ENCODE results near the gene CEP41. TPM values are rescaled to one million over a fixed set of nuclear protein-coding genes. Genes with fewer than 3 reads are reported as not detected.

Gene CEP41
- polyA plus RNA-seq: 1 to 10 TPM; 2.3 to 2.5 TPM

- peak within 1 kb of the TSS; percentile 78 to 93 for H3K27ac ChIP-seq (ENCODE audit: low read depth in 2 of 2, low read length in 1 of 2)
- H3K9me3 ChIP-seq (ENCODE audit: control insufficient read depth in 2 of 2, insufficient read depth in 1 of 2, low read depth in 1 of 2, low read length in 1 of 2): no peaks in the 10 kb centered on the region
- peak within 1 kb of the TSS; percentile 77 to 93 for H3K4me3 ChIP-seq (ENCODE audit: low read depth in 1 of 2, low read length in 2 of 2)
- H3K27me3 ChIP-seq (ENCODE audit: control insufficient read depth in 1 of 2, insufficient read depth in 2 of 2, low read length in 2 of 2): no peaks in the 10 kb centered on the region
- no peaks in the 10 kb centered on the region for H3K36me3 ChIP-seq (ENCODE audit: control insufficient read depth in 2 of 2, insufficient read depth in 2 of 2, low read length in 1 of 2)
- WGBS, 2 donors: 3 to 4% methylated on average over 58 to 61 of the region's 61 CpGs
- peaks cover 0 to 5% of the 10 kb centered on the region in 2 donors for H3K4me1 ChIP-seq (ENCODE audit: control insufficient read depth in 2 of 2, insufficient read depth in 2 of 2, low read length in 1 of 2)
These were observed at the start of gene CEP41 for GRCh38 chr7:130440527-130441365. TSS of gene CEP41 (minus strand) at chr7:130441016. CDS start at chr7:130440966, 50 bp downstream.

DNA sequence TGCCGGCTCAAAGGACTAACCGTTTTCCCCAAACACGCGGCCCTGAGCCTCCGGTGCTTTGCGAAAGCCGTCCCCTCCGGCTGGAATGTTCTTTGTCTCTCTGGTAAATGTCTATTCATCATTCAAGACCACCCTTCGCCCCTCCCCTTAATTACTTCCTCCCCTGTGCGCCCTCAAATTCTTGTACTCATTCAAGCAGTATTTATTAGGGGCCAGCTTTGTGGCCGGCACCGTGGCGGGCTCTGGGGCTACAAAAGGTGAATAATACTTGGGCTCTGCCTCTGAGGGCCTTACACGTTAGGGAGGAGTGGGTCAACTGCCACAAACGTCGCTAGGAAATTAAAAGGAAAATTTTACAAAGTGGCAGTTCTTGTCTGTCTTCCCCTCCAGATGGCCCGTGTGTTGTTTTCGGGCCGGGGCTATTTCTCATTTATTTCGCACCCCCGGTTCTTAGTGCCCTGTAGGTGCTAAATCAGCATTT, 49.5 kb upstream of the CEP41 start:
- no peaks in the 10 kb centered on the region for H3K27me3 ChIP-seq (ENCODE audit: control insufficient read depth in 1 of 2, insufficient read depth in 2 of 2, low read length in 2 of 2)
- H3K36me3 ChIP-seq (ENCODE audit: control insufficient read depth in 2 of 2, insufficient read depth in 2 of 2, low read length in 1 of 2): no peaks in the 10 kb centered on the region
- H3K9me3 ChIP-seq (ENCODE audit: control insufficient read depth in 2 of 2, insufficient read depth in 1 of 2, low read depth in 1 of 2, low read length in 1 of 2): peaks cover 0 to 3% of the 10 kb centered on the region in 2 donors
- H3K27ac ChIP-seq (ENCODE audit: low read depth in 2 of 2, low read length in 1 of 2): no peak overlapping the region
- H3K4me1 ChIP-seq (ENCODE audit: control insufficient read depth in 2 of 2, insufficient read depth in 2 of 2, low read length in 1 of 2): peaks cover 5 to 8% of the 10 kb centered on the region in 2 donors
- 78 to 79% methylated on average over 21 of the region's 21 CpGs for WGBS, 2 donors
- H3K4me3 ChIP-seq (ENCODE audit: low read depth in 1 of 2, low read length in 2 of 2): no peak overlapping the region

DNA sequence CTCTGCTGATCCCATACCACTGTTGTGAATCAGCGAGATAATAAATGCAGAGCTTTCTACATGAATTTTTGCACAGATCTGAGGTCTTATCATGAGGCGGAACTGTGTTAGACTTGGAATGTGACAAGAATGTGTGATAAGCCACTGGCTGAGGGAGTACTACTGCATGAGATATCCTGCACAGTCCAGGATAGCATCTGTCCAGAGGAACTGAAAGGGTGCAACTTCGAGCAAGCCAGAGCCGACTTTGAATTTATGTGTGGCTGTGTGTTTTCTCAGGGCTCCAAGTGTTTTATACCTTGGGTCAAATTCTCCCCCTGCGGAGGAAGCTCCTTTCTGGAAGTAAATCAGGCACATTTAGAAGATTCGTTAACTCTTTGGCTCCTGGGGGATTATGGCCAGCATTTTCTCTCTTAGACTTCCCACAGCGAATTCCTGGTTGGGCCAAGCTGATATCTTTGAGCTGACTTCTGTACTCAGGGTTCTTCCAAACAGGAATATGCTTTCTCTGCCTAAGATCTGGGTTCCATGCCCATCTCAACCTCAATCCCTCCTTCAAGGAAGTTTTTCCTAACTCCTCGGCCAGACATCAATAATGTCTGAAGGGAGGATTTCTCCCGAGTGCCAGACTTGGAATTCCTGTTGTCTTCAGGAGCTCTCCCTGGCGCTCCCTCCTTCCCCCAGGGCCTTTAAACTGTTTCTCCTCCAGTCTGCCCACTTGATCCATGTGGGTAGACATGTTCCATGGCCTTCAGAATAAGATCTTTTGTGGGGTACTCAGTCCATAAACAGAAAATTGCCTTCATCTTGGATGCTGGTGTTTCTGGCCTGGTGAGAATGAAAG, 48.5 kb upstream of the CEP41 start:
- Histone ChIP-seq H3K9me3 (ENCODE audit: control insufficient read depth in 2 of 2, insufficient read depth in 1 of 2, low read depth in 1 of 2, low read length in 1 of 2) (peaks cover 0 to 3% of the 10 kb centered on the region in 2 donors), H3K27me3 (ENCODE audit: control insufficient read depth in 1 of 2, insufficient read depth in 2 of 2, low read length in 2 of 2) (no peaks in the 10 kb centered on the region), H3K36me3 (ENCODE audit: control insufficient read depth in 2 of 2, insufficient read depth in 2 of 2, low read length in 1 of 2) (no peaks in the 10 kb centered on the region), H3K4me3 (ENCODE audit: low read depth in 1 of 2, low read length in 2 of 2) (no peak overlapping the region), H3K4me1 (ENCODE audit: control insufficient read depth in 2 of 2, insufficient read depth in 2 of 2, low read length in 1 of 2) (peaks cover 5 to 8% of the 10 kb centered on the region in 2 donors), H3K27ac (ENCODE audit: low read depth in 2 of 2, low read length in 1 of 2) (no peak overlapping the region)
- 76 to 80% methylated on average over 10 of the region's 10 CpGs for WGBS, 2 donors

- Histone ChIP-seq H3K4me3 (ENCODE audit: low read depth in 1 of 2, low read length in 2 of 2) (no peak overlapping the region), H3K4me1 (ENCODE audit: control insufficient read depth in 2 of 2, insufficient read depth in 2 of 2, low read length in 1 of 2) (peaks cover 5 to 8% of the 10 kb centered on the region in 2 donors), H3K36me3 (ENCODE audit: control insufficient read depth in 2 of 2, insufficient read depth in 2 of 2, low read length in 1 of 2) (no peaks in the 10 kb centered on the region), H3K27me3 (ENCODE audit: control insufficient read depth in 1 of 2, insufficient read depth in 2 of 2, low read length in 2 of 2) (no peaks in the 10 kb centered on the region), H3K27ac (ENCODE audit: low read depth in 2 of 2, low read length in 1 of 2) (no peak overlapping the region), H3K9me3 (ENCODE audit: control insufficient read depth in 2 of 2, insufficient read depth in 1 of 2, low read depth in 1 of 2, low read length in 1 of 2) (peaks cover 0 to 3% of the 10 kb centered on the region in 2 donors)
- 84 to 86% methylated on average over 7 of the region's 7 CpGs for WGBS, 2 donors
These were observed 47.8 kb upstream of the CEP41 start for GRCh38 chr7:130488392-130489139.

GRCh38 chr7:130486954-130487436, 46.2 kb upstream of the CEP41 start:
- WGBS, 2 donors: 27 to 32% methylated on average over 6 of the region's 6 CpGs
- H3K4me3 ChIP-seq (ENCODE audit: low read depth in 1 of 2, low read length in 2 of 2): peak overlapping the region; percentile 54 to 56
- no peaks in the 10 kb centered on the region for H3K27me3 ChIP-seq (ENCODE audit: control insufficient read depth in 1 of 2, insufficient read depth in 2 of 2, low read length in 2 of 2)
- no peaks in the 10 kb centered on the region for H3K36me3 ChIP-seq (ENCODE audit: control insufficient read depth in 2 of 2, insufficient read depth in 2 of 2, low read length in 1 of 2)
- peaks cover 4 to 5% of the 10 kb centered on the region in 2 donors for H3K4me1 ChIP-seq (ENCODE audit: control insufficient read depth in 2 of 2, insufficient read depth in 2 of 2, low read length in 1 of 2)
- H3K9me3 ChIP-seq (ENCODE audit: control insufficient read depth in 2 of 2, insufficient read depth in 1 of 2, low read depth in 1 of 2, low read length in 1 of 2): peaks cover 0 to under 1% of the 10 kb centered on the region in 2 donors
- peak overlapping the region in 1 of 2 donors; percentile 18 for H3K27ac ChIP-seq (ENCODE audit: low read depth in 2 of 2, low read length in 1 of 2)

DNA sequence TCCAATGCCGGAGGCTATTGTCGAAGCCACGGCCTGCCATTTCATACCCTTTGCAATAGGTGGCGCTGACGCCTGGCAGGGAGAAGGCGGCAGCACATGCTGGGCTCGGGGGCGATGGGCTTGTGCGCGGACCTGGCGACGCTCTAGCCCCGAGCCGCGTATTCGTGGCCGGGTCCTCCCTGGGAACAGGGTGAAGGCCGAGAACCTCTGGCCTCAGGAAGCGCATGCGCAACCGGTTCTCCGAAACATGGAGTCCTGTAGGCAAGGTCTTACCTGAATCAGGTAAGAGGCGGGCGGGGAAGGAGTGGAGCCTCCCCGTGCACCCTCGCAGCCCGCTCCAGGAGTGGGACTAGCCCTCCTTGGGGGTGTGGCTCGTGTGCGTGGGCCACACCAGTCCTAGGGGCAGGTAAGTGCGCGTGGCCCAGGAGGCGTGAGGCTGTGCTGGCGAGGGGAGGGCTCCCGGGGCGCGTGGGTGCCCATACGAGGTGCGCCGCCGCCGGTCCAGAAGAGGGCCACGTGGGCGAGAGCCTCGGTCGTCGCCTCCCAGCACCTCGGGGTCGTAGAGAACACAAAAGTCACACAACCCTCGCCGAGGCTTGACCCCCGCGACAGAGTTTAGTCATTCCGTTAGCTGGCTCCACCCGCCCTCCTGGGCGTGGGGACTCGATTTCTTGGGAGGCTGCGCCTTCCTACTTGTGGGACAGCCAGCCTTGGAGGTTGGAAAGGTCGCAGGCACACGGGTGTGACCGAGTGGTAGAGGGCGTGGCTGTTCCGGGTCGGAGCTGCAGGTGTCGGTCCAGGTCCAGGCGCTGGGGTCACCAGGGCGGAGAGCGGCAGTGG, 45.5 kb upstream of the CEP41 start:
- Histone ChIP-seq H3K4me1 (ENCODE audit: control insufficient read depth in 2 of 2, insufficient read depth in 2 of 2, low read length in 1 of 2) (peaks cover under 1 to 4% of the 10 kb centered on the region in 2 donors), H3K27ac (ENCODE audit: low read depth in 2 of 2, low read length in 1 of 2) (peak overlapping the region in 1 of 2 donors; percentile 18)
- WGBS, 2 donors: 6 to 8% methylated on average over 60 to 67 of the region's 67 CpGs

GRCh38 chr7:130485734-130486113, 44.9 kb upstream of the CEP41 start:
- Histone ChIP-seq H3K27ac (ENCODE audit: low read depth in 2 of 2, low read length in 1 of 2) (no peak overlapping the region), H3K27me3 (ENCODE audit: control insufficient read depth in 1 of 2, insufficient read depth in 2 of 2, low read length in 2 of 2) (no peaks in the 10 kb centered on the region), H3K36me3 (ENCODE audit: control insufficient read depth in 2 of 2, insufficient read depth in 2 of 2, low read length in 1 of 2) (no peaks in the 10 kb centered on the region), H3K9me3 (ENCODE audit: control insufficient read depth in 2 of 2, insufficient read depth in 1 of 2, low read depth in 1 of 2, low read length in 1 of 2) (peaks cover 0 to 3% of the 10 kb centered on the region in 2 donors), H3K4me3 (ENCODE audit: low read depth in 1 of 2, low read length in 2 of 2) (peak overlapping the region; percentile 54 to 56), H3K4me1 (ENCODE audit: control insufficient read depth in 2 of 2, insufficient read depth in 2 of 2, low read length in 1 of 2) (peaks cover 0 to 4% of the 10 kb centered on the region in 2 donors)
- 69% methylated on average over 11 of the region's 11 CpGs for WGBS, 2 donors

More for the DNA sequence above, 45.5 kb upstream of the CEP41 start:
- H3K9me3 ChIP-seq (ENCODE audit: control insufficient read depth in 2 of 2, insufficient read depth in 1 of 2, low read depth in 1 of 2, low read length in 1 of 2): peaks cover 0 to 3% of the 10 kb centered on the region in 2 donors
- no peaks in the 10 kb centered on the region for H3K27me3 ChIP-seq (ENCODE audit: control insufficient read depth in 1 of 2, insufficient read depth in 2 of 2, low read length in 2 of 2)
- no peaks in the 10 kb centered on the region for H3K36me3 ChIP-seq (ENCODE audit: control insufficient read depth in 2 of 2, insufficient read depth in 2 of 2, low read length in 1 of 2)
- peak overlapping the region; percentile 54 to 56 for H3K4me3 ChIP-seq (ENCODE audit: low read depth in 1 of 2, low read length in 2 of 2)

DNA sequence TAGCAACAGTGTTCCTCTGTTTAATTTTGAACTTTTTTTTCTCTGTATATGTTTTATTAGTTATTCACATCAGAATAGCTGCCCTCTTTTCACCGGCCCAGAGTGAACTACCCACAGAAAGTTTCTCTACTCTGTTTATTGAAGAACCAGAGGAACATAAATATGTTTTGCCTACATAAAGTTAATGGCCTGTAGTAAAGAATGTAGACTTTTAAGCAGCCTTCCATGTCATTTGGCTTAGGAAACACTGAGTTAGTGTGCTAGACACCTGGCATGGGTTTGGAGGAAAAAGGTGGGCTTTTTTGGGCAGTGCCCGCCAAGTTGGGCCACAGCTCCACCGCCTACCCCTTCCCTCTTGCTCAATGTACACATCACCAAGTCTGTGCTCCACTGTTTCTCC, 42.2 kb upstream of the CEP41 start:
- H3K4me3 ChIP-seq (ENCODE audit: low read depth in 1 of 2, low read length in 2 of 2): no peak overlapping the region
- H3K4me1 ChIP-seq (ENCODE audit: control insufficient read depth in 2 of 2, insufficient read depth in 2 of 2, low read length in 1 of 2): peaks cover 0 to 4% of the 10 kb centered on the region in 2 donors
- no peaks in the 10 kb centered on the region for H3K27me3 ChIP-seq (ENCODE audit: control insufficient read depth in 1 of 2, insufficient read depth in 2 of 2, low read length in 2 of 2)
- 93 to 98% methylated on average over 3 of the region's 3 CpGs for WGBS, 2 donors
- H3K36me3 ChIP-seq (ENCODE audit: control insufficient read depth in 2 of 2, insufficient read depth in 2 of 2, low read length in 1 of 2): no peaks in the 10 kb centered on the region
- peaks cover 0 to 3% of the 10 kb centered on the region in 2 donors for H3K9me3 ChIP-seq (ENCODE audit: control insufficient read depth in 2 of 2, insufficient read depth in 1 of 2, low read depth in 1 of 2, low read length in 1 of 2)
- no peak overlapping the region for H3K27ac ChIP-seq (ENCODE audit: low read depth in 2 of 2, low read length in 1 of 2)

Measured in esophagus (tissue), 2 donors.